HG03460 (cell line): Measurements from ENCODE around the gene TRIM56.
A peak's percentile ranks its signal among the peaks of the same experiment; 100 is the strongest.
"Not testable (repeated sequence)": the region's sequence is repeated elsewhere in the genome, so short reads cannot be mapped to it uniquely, and the experiment has no call there.

Experiments
- ATAC-seq: cut with Tn5 transposase; IDR thresholded peaks from one replicate; pipeline ENCODE4 v1.9.1; 2021; ENCODE audit not compliant: unreplicated experiment

Gene TRIM56

GRCh38 chr7:101128040-101128834 lies 43.0 kb downstream of the TRIM56 start:
- ATAC-seq, result no peak

- no peak for ATAC-seq
Measured at GRCh38 chr7:101129603-101130117, 44.4 kb downstream of the TRIM56 start.

- not testable (repeated sequence) for ATAC-seq
Measured at GRCh38 chr7:101132626-101133600, 47.6 kb downstream of the TRIM56 start.

GRCh38 chr7:101133621-101134398 lies 48.5 kb downstream of the TRIM56 start:
- ATAC-seq, result no peak

- no peak for ATAC-seq
Measured at GRCh38 chr7:101134399-101134980, 49.2 kb downstream of the TRIM56 start.

- no peak for ATAC-seq
Measured at GRCh38 chr7:101137651-101138212, 52.5 kb downstream of the TRIM56 start.

- peak; percentile 87 for ATAC-seq
Measured at GRCh38 chr7:101138213-101138870, 53.1 kb downstream of the TRIM56 start.

- ATAC-seq, result no peak
Measured at GRCh38 chr7:101140339-101140699, 55.0 kb downstream of the TRIM56 start.

GRCh38 chr7:101140746-101141382 lies 55.6 kb downstream of the TRIM56 start:
- no peak for ATAC-seq
